K562 (cell line): Measurements from ENCODE around the gene GTF3C1. TPM values are rescaled to one million over a fixed set of nuclear protein-coding genes. Genes with fewer than 3 reads are reported as not detected.
A peak's percentile ranks its signal among the peaks of the same experiment; 100 is the strongest.

Source experiments
- ATAC-seq: fragments of 200-7000 bp; cut with Tn5 transposase; 3 replicates; pipeline ENCODE4 v1.9.1; 2020; ENCODE audit warnings: moderate library complexity
- BruUV-seq: library from RNA; stranded (reverse); fragments of 400-500 nt; replicated peaks from 2 replicates; lab custom pipeline; 2021; lab: Mats Ljungman, UMichigan
- CTCF ChIA-PET: fragments of 300-600 bp; formaldehyde crosslinking; extraction: SDS; loops from one replicate; lab custom pipeline; 2021; ENCODE audit warnings: low intra/inter-chr PET ratio; lab: Yijun Ruan, JAX
- POLR2A ChIA-PET: fragments of 300-600, 350-650 bp; sonication (Branson Sonifier 250); formaldehyde crosslinking; extraction: SDS; loops from one replicate; lab custom pipeline; 2021; ENCODE audit warnings: antibody characterized with exemption, inconsistent platforms; lab: Yijun Ruan, JAX
- DNase-seq, 4 experiments: peaks; one replicate each; pipeline versions ENCODE4 v3.0.0 to v3.0.0-alpha.2; 2011 to 2018; ENCODE audit warnings: low spot score in 3 of 4, mixed read lengths in 3 of 4; ENCODE audit errors: extremely low read depth in 1 of 4
- FAIRE-seq: peaks from 2 replicates; lab custom pipeline; 2011; peaks lifted over from hg19 to GRCh38; lab: Jason Lieb, UNC
- H2AFZ ChIP-seq: 2 replicates; pipeline ENCODE4 v1.6.0; 2011; ENCODE audit warnings: low read depth, low read length, control low read depth, inconsistent platforms
- H3K27ac ChIP-seq: fragments of 200-600 bp; 3 replicates; pipeline ENCODE4 v1.8.0; 2011; ENCODE audit warnings: low read depth, mild to moderate bottlenecking, control low read depth, inconsistent platforms, low read length, moderate library complexity, mixed read lengths; ENCODE audit errors: extremely low read depth
- H3K27me3 ChIP-seq, 2 experiments: fragments of 300-600 bp in 1 of 2; 2 replicates in 1 of 2; 3 replicates in 1 of 2; pipeline versions ENCODE4 v1.6.0 to v1.8.0; 2011; ENCODE audit warnings: inconsistent platforms in 2 of 2, low read length in 2 of 2, mild to moderate bottlenecking in 1 of 2, mixed read lengths in 1 of 2, moderate library complexity in 1 of 2; ENCODE audit not compliant: control insufficient read depth in 2 of 2, insufficient read depth in 2 of 2
- H3K36me3 ChIP-seq: fragments of 300-600 bp; 3 replicates; pipeline ENCODE4 v1.8.0; 2011; ENCODE audit warnings: mild to moderate bottlenecking, low read length, inconsistent platforms; ENCODE audit not compliant: control insufficient read depth, insufficient read depth
- H3K4me1 ChIP-seq, 2 experiments: fragments of 200-600 bp in 1 of 2; replicated peaks in 1 of 2; 2 replicates in 1 of 2; 3 replicates in 1 of 2; pipeline versions ENCODE4 v1.5.1 to v1.8.0; 2011; ENCODE audit warnings: inconsistent platforms in 2 of 2, low read length in 2 of 2, mild to moderate bottlenecking in 1 of 2, mixed read lengths in 1 of 2, moderate library complexity in 1 of 2; ENCODE audit not compliant: control insufficient read depth in 2 of 2, insufficient read depth in 2 of 2
- H3K4me2 ChIP-seq: 2 replicates; pipeline ENCODE4 v1.6.1; 2011; ENCODE audit warnings: low read length, control low read depth, inconsistent platforms, mixed read lengths; ENCODE audit not compliant: insufficient read depth
- H3K4me3 ChIP-seq: fragments of 200-600 bp; sonication (generic), shearing (Covaris generic); 2 replicates; pipeline ENCODE4 v1.5.1; 2016; ENCODE audit warnings: control low read depth, inconsistent platforms
- H3K79me2 ChIP-seq: fragments of 200-600 bp; 3 replicates; pipeline ENCODE4 v1.8.0; 2011; ENCODE audit warnings: low read length, inconsistent platforms; ENCODE audit not compliant: control insufficient read depth, insufficient read depth
- H3K9ac ChIP-seq, 2 experiments: 2 replicates each; pipeline versions ENCODE4 v1.6.0 to v1.6.1; 2011; ENCODE audit warnings: low read depth in 2 of 2, low read length in 2 of 2, control low read depth in 1 of 2, inconsistent platforms in 1 of 2, mild to moderate bottlenecking in 1 of 2, mixed read lengths in 1 of 2; ENCODE audit not compliant: insufficient read depth in 1 of 2
- H3K9me1 ChIP-seq: one replicate; pipeline ENCODE4 v1.6.0; 2011; ENCODE audit warnings: inconsistent platforms, mild to moderate bottlenecking, low read length, moderate library complexity; ENCODE audit not compliant: control insufficient read depth, insufficient read depth
- H3K9me3 ChIP-seq: replicated peaks from 2 replicates; pipeline ENCODE4 v1.5.1; 2011; ENCODE audit warnings: low read depth, low read length, inconsistent platforms; ENCODE audit not compliant: control insufficient read depth, insufficient read depth
- H4K20me1 ChIP-seq: replicated peaks from 2 replicates; pipeline ENCODE4 v1.6.1; 2011; ENCODE audit warnings: low read length, inconsistent platforms, mixed read lengths; ENCODE audit not compliant: control insufficient read depth, insufficient read depth
- CEBPB ChIP-seq: fragments of 450-650 bp; IDR thresholded peaks from 2 replicates; pipeline ENCODE4 v1.6.1; 2016; ENCODE audit warnings: missing genetic modification characterization, missing compliant biosample characterization
- CEBPG ChIP-seq, 3 experiments: fragments of 200-800 bp in 1 of 3; sonication (Bioruptor generic) in 1 of 3; sonication (generic) in 1 of 3; formaldehyde crosslinking in 1 of 3; IDR thresholded peaks in 2 of 3; conservative IDR thresholded peaks in 1 of 3; 2 replicates each; pipeline versions ENCODE4 v1.6.1 to v1.8.0; 2016 to 2022; ENCODE audit warnings: missing compliant biosample characterization in 2 of 3, missing genetic modification characterization in 2 of 3, mild to moderate bottlenecking in 1 of 3, missing genetic modification reagents in 1 of 3
- DMBX1 ChIP-seq: fragments of 250-450 bp; sonication (Bioruptor Pico); IDR thresholded peaks from 2 replicates; pipeline ENCODE4 v1.8.0; 2022; ENCODE audit warnings: inconsistent platforms, mild to moderate bottlenecking, moderate library complexity, borderline replicate concordance
- NFYB ChIP-seq: IDR thresholded peaks from 2 replicates; pipeline ENCODE4 v1.6.1; 2011; ENCODE audit warnings: mild to moderate bottlenecking, moderate library complexity; ENCODE audit not compliant: insufficient read length; ENCODE audit errors: extremely low read depth
- XRCC5 ChIP-seq: fragments of 200-400 bp; formaldehyde crosslinking; IDR thresholded peaks from 2 replicates; pipeline ENCODE4 v1.6.1; 2017; ENCODE audit warnings: low read depth, mild to moderate bottlenecking, low read length
- WGBS: fragments of 100-300 bp; shearing (Covaris generic); methylation state at CpG from one replicate; pipeline ENCODE4 v1.1.6; 2016; ENCODE audit warnings: low coverage, mixed read lengths; ENCODE audit not compliant: insufficient coverage; ENCODE audit errors: missing lambda C conversion rate; 5-methylcytosine and 5-hydroxymethylcytosine counted together
- in situ Hi-C: fragments of 300-500 bp; cut with MboI; formaldehyde crosslinking; loops from 4 replicates; pipeline ENCODE4 v1.15.0; 2018; ENCODE audit warnings: inconsistent platforms, mixed read lengths
- intact Hi-C: fragments of 100-400 bp; cut with micrococcal nuclease; formaldehyde crosslinking; loops from 2 replicates; pipeline ENCODE4 v1.14.2; 2022
- polyA plus RNA-seq, 8 experiments: library from polyadenylated mRNA; depleted of rRNA in 4 of 8; stranded (reverse) in 5 of 8; unstranded in 3 of 8; fragments of >200 nt; fragmentation: Nextera tagmentation in 2 of 8; fragmentation: Illumina TruSeq in 1 of 8; extraction: Ambion mirVana in 2 of 8; extraction: Trizol in 1 of 8; gene quantifications; 2 replicates each; pipeline versions ENCODE4 v1.2.1 to v1.2.3, GENCODE V29; 2011 to 2014; ENCODE audit warnings: inconsistent platforms in 1 of 8, missing spikeins in 1 of 8
- total RNA-seq, 7 experiments: library from RNA; depleted of rRNA in 6 of 7; stranded (reverse); fragments of >200 nt in 6 of 7; fragmentation: Illumina TruSeq in 2 of 7; extraction: Trizol in 2 of 7; gene quantifications; 2 replicates each; pipeline versions ENCODE4 v1.2.1 to v1.2.3, GENCODE V29; 2011 to 2021; ENCODE audit warnings: low replicate concordance in 1 of 7
- TF ChIP-seq, protein P1 (sequence below): fragments of 450-650 bp; formaldehyde crosslinking; IDR thresholded peaks from 2 replicates; pipeline ENCODE4 v1.4.0; 2020; ENCODE audit warnings: mild to moderate bottlenecking, mixed read lengths

The GTF3C1 gene
- total and polyA plus RNA-seq, 9 of the 15 experiments (the other 6 are each of a cell fraction or from before 2014, with no cell fraction given): 0.72 to 63.6 (median 30.9) TPM

DNA sequence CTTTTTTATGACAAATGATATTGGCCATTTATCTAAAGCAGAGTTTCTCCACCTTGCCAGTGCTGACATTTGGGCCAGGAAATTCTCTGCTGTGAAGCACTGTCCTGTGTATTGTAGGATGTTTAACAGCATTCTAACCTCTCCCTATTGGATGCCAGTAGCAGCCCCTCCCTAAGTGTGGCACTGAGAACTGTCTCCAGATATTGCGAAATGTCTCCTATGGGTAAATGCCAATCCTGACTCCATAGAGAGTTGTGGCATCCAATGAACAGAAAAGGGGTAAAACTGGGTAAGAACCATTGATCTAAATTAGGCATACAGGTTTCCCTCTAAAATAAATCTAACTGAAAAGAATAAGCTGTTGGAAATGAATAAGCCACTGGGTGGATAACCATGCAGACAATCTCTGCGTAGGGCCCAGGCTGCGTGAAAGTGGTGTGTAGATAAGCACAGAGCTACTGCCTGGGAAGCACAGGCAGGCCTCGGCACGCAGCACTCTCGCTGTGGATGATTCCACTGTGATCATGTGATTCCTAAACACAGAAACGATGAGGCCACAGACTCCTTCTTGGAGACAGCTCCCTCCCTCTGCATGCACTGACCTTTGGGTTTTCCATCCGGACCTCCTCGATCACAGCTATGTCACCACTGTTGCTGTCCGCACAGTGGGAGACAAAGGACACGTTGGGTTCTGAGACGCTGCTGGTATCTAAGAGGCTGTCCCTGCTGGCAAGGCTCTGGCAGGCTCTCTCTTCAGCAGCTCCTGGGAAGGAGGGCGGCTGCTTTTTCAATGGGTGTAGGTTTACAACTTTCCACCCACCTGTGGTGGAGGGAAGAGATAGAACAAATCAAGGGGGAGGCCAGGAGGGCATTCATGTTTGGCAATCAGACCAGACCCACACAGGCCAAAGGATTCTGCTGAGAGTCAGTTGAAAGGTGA, 44.1 kb downstream of the GTF3C1 start:
- ATAC-seq (no peak), DNase-seq (no peak), FAIRE-seq (no peak)
- Histone ChIP-seq H3K79me2 (no peaks in the 10 kb centered on the region), H3K27me3 (no peaks in the 10 kb centered on the region), H2AFZ (no peak overlapping the region), H3K4me2 (no peak overlapping the region), H3K27ac (no peak overlapping the region), H3K9me3 (no peaks in the 10 kb centered on the region), H3K9ac (no peak overlapping the region), H3K4me1 (no peaks in the 10 kb centered on the region), H3K36me3 (peaks cover 86% of the 10 kb centered on the region; the same call in 2 of the 3 replicates), H3K9me1 (no peaks in the 10 kb centered on the region), H3K4me3 (no peak overlapping the region), H4K20me1 (no peaks in the 10 kb centered on the region)
- no TSS peak for BruUV-seq
- 88% methylated on average over 13 of the region's 13 CpGs for WGBS
- in situ Hi-C loops (no loop called here), intact Hi-C loops (no loop called here)
- ChIA-PET CTCF (no interaction called here), POLR2A (interaction anchor here (0.6 to 1.7 kb wide), 2 partner anchors 11 to 35 kb away, joined by 3 to 4 read pairs; no protein-coding TSS in a partner anchor)
- TF ChIP-seq DMBX1 (CRISPR knock-in tag) (no peak), XRCC5 (no peak), NFYB (no peak), CEBPG (CRISPR knock-in tag; IDR thresholded peaks at IDR 0.05) (no peak), CEBPG (tag; conservative IDR thresholded peaks at IDR 0.05 in 1 of 2, IDR thresholded peaks at IDR 0.05 in 1 of 2) (peak; percentile 48 to 83), CEBPB (peak; percentile 88)
- TF ChIP-seq, protein P1, sequence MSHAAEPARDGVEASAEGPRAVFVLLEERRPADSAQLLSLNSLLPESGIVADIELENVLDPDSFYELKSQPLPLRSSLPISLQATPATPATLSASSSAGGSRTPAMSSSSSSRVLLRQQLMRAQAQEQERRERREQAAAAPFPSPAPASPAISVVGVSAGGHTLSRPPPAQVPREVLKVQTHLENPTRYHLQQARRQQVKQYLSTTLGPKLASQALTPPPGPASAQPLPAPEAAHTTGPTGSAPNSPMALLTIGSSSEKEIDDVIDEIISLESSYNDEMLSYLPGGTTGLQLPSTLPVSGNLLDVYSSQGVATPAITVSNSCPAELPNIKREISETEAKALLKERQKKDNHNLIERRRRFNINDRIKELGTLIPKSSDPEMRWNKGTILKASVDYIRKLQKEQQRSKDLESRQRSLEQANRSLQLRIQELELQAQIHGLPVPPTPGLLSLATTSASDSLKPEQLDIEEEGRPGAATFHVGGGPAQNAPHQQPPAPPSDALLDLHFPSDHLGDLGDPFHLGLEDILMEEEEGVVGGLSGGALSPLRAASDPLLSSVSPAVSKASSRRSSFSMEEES: 0 out of 2 replicates have a peak, but pooled peaks have one; percentile 27
